ENCODE measurements around the gene GFRA1.

GFRA1 gene

GRCh38 chr10:116190883-116191282 lies 82.1 kb downstream of the GFRA1 start:
- H3K79me2 ChIP-seq (ENCODE audit: insufficient read depth, low read depth): no peaks in the 10 kb centered on the region
- no peak overlapping the region for H3K27ac ChIP-seq
- H3K4me3 ChIP-seq (IDR thresholded peaks at IDR 0.05; ENCODE audit: insufficient read depth, low read depth, low read length): no peak overlapping the region
- H4K20me1 ChIP-seq (ENCODE audit: insufficient read depth): no peaks in the 10 kb centered on the region
- H3K36me3 ChIP-seq (ENCODE audit: insufficient read depth): no peaks in the 10 kb centered on the region
- no peak for TF ChIP-seq CTCF (conservative IDR thresholded peaks at IDR 0.05; ENCODE audit: low read depth, low read length)
- H3K9ac ChIP-seq: no peak overlapping the region
- H3K27me3 ChIP-seq (ENCODE audit: insufficient read depth, low read depth): no peaks in the 10 kb centered on the region
- no peaks in the 10 kb centered on the region for H3K4me1 ChIP-seq (ENCODE audit: low read depth, poor library complexity, severe bottlenecking)
- no peak overlapping the region for H2AFZ ChIP-seq (ENCODE audit: low read depth)
- no peak overlapping the region for H3K4me2 ChIP-seq

- no peak overlapping the region for H3K27ac ChIP-seq
- no peak overlapping the region for H3K9ac ChIP-seq
- no peak for TF ChIP-seq CTCF (conservative IDR thresholded peaks at IDR 0.05; ENCODE audit: low read depth, low read length)
- no peaks in the 10 kb centered on the region for H4K20me1 ChIP-seq (ENCODE audit: insufficient read depth)
- no peaks in the 10 kb centered on the region for H3K4me1 ChIP-seq (ENCODE audit: low read depth, poor library complexity, severe bottlenecking)
- no peaks in the 10 kb centered on the region for H3K36me3 ChIP-seq (ENCODE audit: insufficient read depth)
- no peak overlapping the region for H3K4me3 ChIP-seq (IDR thresholded peaks at IDR 0.05; ENCODE audit: insufficient read depth, low read depth, low read length)
- H3K4me2 ChIP-seq: no peak overlapping the region
- H3K27me3 ChIP-seq (ENCODE audit: insufficient read depth, low read depth): no peaks in the 10 kb centered on the region
- H3K79me2 ChIP-seq (ENCODE audit: insufficient read depth, low read depth): no peaks in the 10 kb centered on the region
- H2AFZ ChIP-seq (ENCODE audit: low read depth): no peak overlapping the region
Observed at GRCh38 chr10:116186273-116186672, 86.7 kb downstream of the GFRA1 start.

- Histone ChIP-seq H3K79me2 (ENCODE audit: insufficient read depth, low read depth) (no peaks in the 10 kb centered on the region), H3K36me3 (ENCODE audit: insufficient read depth) (no peaks in the 10 kb centered on the region), H3K27me3 (ENCODE audit: insufficient read depth, low read depth) (no peaks in the 10 kb centered on the region), H2AFZ (ENCODE audit: low read depth) (no peak overlapping the region), H3K4me1 (ENCODE audit: low read depth, poor library complexity, severe bottlenecking) (no peaks in the 10 kb centered on the region), H3K27ac (no peak overlapping the region), H3K4me3 (IDR thresholded peaks at IDR 0.05; ENCODE audit: insufficient read depth, low read depth, low read length) (no peak overlapping the region), H3K9ac (no peak overlapping the region), H4K20me1 (ENCODE audit: insufficient read depth) (no peaks in the 10 kb centered on the region), H3K4me2 (no peak overlapping the region)
- TF ChIP-seq CTCF (conservative IDR thresholded peaks at IDR 0.05; ENCODE audit: low read depth, low read length): no peak
Observed at GRCh38 chr10:116185199-116185867, 87.7 kb downstream of the GFRA1 start.

- Histone ChIP-seq H3K4me3 (IDR thresholded peaks at IDR 0.05; ENCODE audit: insufficient read depth, low read depth, low read length) (no peak overlapping the region), H3K27me3 (ENCODE audit: insufficient read depth, low read depth) (no peaks in the 10 kb centered on the region), H3K36me3 (ENCODE audit: insufficient read depth) (no peaks in the 10 kb centered on the region), H3K9ac (no peak overlapping the region), H3K4me1 (ENCODE audit: low read depth, poor library complexity, severe bottlenecking) (no peaks in the 10 kb centered on the region), H3K27ac (no peak overlapping the region), H2AFZ (ENCODE audit: low read depth) (no peak overlapping the region), H3K4me2 (no peak overlapping the region), H3K79me2 (ENCODE audit: insufficient read depth, low read depth) (no peaks in the 10 kb centered on the region), H4K20me1 (ENCODE audit: insufficient read depth) (no peaks in the 10 kb centered on the region)
- no peak for TF ChIP-seq CTCF (conservative IDR thresholded peaks at IDR 0.05; ENCODE audit: low read depth, low read length)
Observed at GRCh38 chr10:116184512-116184794, 88.6 kb downstream of the GFRA1 start.

All from KMS-11 (cell line).